Astrocyte of the cerebellum (primary cell): ENCODE results near the gene PMM2.
"Not testable (repeated sequence)": the region's sequence is repeated elsewhere in the genome, so short reads cannot be mapped to it uniquely, and the experiment has no call there.

Experiments used
- DNase-seq: peaks from one replicate; pipeline ENCODE4 v3.0.0-alpha.2; 2011; ENCODE audit warnings: low read depth
- H3K4me3 ChIP-seq: 2 replicates; pipeline ENCODE4 v1.5.1; 2011; ENCODE audit warnings: mild to moderate bottlenecking, low read depth, low read length, moderate library complexity
- in situ Hi-C: cut with HindIII; loops from 2 replicates; pipeline ENCODE4 v1.10.0; 2017; ENCODE audit warnings: low sequenced_read_pairs
- TF ChIP-seq, protein P1 (sequence below): IDR thresholded peaks from 2 replicates; pipeline ENCODE4 v1.5.1; 2012; ENCODE audit warnings: low read length, low read depth, moderate library complexity, mild to moderate bottlenecking; ENCODE audit errors: missing control alignments

Gene PMM2

DNA sequence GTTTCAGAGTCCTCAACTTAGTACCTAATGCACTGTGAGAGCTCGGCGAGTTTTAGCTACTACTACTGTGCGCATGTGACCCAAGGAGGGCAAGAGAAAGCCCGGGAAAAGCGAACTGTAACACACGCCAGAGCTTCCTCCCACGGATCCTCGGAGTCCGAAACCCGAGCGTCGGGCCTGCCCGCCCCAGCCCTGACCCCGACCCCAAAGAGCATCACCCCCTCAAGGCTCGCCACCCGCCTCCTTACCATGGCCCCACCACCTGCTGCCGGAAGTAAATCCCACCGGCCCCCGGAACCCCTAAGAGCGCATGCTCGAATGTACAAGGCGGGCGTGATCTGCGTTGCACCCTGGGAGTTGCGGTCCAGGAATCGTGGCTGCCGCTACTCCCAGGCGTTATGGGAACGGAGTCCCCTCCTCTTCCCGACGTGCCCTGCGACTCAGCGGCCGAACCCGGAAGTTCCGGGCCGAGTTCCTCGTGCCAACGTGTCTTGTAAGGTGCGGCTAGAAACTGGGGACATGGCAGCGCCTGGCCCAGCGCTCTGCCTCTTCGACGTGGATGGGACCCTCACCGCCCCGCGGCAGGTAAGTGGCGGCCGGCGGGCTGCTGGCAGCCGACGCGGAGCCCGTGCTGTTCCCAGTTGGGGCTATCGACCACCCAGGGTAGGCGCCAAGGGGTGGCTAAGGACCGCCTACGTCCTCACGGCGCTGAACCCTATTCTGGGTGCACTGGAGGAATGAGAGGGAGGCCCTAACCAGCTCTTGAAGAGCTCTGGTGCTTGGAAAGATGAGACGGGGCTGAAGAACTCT is at the start of gene PMM2, which contains the start of gene TMEM186:
Gene PMM2, plus strand, starts transcription at position 476 of the 810 bp plus-strand sequence. Its CDS starts 44 bp downstream, at position 520.
Gene TMEM186, minus strand, starts transcription at position 276 of the 810 bp plus-strand sequence. Its CDS starts 25 bp downstream, at position 251.
- TF ChIP-seq, protein P1, sequence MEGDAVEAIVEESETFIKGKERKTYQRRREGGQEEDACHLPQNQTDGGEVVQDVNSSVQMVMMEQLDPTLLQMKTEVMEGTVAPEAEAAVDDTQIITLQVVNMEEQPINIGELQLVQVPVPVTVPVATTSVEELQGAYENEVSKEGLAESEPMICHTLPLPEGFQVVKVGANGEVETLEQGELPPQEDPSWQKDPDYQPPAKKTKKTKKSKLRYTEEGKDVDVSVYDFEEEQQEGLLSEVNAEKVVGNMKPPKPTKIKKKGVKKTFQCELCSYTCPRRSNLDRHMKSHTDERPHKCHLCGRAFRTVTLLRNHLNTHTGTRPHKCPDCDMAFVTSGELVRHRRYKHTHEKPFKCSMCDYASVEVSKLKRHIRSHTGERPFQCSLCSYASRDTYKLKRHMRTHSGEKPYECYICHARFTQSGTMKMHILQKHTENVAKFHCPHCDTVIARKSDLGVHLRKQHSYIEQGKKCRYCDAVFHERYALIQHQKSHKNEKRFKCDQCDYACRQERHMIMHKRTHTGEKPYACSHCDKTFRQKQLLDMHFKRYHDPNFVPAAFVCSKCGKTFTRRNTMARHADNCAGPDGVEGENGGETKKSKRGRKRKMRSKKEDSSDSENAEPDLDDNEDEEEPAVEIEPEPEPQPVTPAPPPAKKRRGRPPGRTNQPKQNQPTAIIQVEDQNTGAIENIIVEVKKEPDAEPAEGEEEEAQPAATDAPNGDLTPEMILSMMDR, result no peak
- in situ Hi-C loops, result no loop called here
- H3K4me3 ChIP-seq, result peak within 1 kb of the TSS; percentile 99
- peak; percentile 90 for DNase-seq

DNA sequence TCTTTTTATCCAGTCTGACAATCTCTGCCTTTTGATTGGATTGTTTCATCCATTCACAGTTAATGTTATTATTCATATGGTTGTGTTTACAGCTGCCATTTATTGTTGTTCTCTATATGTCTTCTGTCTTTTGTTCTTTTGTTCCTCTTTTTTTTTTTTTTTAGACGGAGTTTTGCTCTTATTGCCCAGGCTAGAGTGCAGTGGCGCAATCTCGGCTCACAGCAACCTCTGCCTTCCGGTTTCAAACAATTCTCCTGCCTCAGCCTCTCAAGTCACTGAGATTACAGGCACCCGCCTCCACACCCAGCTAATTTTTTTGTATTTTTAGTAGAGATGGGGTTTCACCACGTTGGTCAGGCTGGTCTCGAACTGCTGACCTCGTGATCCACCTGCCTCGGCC is 48.7 kb upstream of the PMM2 start:
- DNase-seq, in situ Hi-C loops, H3K4me3 ChIP-seq: not testable (repeated sequence)

DNA sequence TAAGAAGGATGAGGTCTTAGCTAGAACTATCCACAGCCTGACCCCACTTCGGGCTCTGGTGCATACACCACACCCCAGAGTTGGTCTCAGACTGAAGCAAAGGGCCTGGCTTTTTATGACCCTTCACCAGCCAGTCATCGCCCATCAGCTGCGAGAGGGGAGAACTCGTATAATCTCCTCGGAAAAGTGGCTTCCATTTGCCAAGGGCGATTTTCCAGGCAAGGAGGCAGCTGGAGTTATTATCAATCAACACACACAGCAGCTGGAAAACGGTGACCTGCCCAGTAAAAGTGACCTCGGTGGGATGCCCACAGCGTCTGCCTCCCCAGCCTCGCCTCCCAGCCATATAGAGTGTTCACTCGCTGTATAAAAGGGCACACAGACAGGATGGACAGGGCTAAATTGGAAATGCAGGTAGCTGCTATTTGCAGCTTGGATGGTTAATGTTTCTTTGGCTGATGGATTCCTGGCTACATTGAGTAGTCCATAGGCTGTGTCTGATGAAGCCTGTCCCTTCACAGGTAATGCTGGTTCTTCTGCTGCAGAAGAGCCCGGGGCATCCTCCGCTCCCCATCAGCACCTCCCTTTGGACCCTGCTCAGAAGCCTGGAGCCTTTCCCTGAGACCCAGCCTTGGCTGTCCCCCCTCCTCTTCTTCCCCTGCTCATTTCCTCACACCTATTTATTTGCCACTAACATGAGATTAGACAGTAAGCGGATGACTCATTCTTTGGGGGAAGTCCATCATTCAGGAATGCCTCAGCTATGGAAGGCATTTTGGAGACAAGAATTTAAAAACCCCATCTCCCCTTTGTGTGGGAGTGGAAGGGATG is 45.9 kb upstream of the PMM2 start:
- DNase-seq, result peak; percentile 37
- in situ Hi-C loops, result no loop called here

DNA sequence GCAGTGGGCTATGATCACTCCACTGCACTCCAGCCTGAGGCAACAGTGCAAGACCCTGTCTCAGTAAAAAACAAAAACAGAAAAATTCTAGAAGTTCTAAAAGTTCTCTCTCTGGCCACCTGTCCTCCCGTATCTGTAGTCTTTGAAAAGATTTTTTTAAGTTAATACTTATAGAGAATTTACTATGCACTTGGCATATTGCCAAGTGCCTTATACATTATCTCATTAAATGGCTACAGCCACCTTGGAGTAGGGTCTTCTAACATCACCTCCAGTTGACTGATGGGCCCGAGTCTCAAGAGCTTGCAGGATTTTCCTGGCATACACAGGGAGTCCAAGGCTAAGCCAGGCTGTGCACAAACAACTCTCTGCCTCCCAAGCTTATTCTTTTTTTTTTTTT is 44.9 kb upstream of the PMM2 start:
- DNase-seq, result no peak
- no peak overlapping the region for H3K4me3 ChIP-seq
- in situ Hi-C loops, result no loop called here
- TF ChIP-seq, protein P1, result no peak

More for the DNA sequence above, 45.9 kb upstream of the PMM2 start:
- no peak overlapping the region for H3K4me3 ChIP-seq
- TF ChIP-seq, protein P1, result no peak

DNA sequence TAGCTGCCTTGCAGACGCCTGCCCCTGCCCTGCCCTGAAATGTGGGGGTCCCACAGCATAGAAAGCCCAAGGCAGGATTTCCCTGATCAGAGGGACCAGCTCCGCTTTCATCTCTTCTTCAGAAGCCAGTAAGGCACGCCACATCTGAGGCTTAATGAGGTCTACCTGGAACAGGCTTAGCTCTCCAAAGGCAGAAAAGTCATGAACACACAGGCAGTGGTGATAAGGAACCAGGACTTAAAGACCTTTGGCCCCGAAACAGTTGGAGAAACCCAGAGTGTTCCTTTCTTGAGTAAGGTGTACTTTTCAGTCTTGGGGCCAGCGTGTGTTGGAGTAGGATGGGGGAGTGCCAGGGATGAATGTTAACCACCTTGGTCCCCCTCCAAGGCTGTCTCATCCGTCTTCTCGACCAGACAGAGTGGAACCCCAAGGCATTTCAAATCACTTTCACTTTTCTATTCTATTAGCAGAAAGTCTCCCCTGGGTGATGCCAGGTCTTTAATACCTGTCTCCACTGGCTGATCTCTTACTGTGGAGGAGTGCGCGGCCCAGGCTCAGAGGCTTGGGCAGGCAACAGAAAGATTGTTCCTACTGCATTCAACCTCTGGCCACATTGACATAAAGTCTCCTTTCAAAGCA is 44.1 kb upstream of the PMM2 start:
- in situ Hi-C loops, result no loop called here
- no peak for DNase-seq
- no peak overlapping the region for H3K4me3 ChIP-seq
- TF ChIP-seq, protein P1, result no peak

DNA sequence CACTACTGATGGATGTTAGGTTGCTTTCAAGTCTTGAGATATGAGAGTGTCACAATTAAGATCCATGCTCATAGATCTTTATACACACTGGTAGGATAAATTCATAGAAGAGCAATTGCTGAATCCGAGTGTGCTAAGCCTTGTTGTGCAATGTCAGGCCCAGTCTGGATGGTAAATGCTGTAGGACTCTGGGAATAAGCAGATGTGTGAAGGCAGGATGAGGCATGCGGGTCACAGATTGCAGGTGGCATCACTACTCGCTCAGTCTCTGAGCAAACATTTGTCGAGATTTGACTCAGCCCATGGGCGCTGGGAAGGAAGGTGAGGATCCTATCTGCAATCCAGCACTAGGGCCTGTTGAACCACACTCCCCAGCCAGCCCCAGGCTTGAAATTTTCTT is 40.9 kb upstream of the PMM2 start:
- TF ChIP-seq, protein P1, result no peak
- DNase-seq, result no peak
- in situ Hi-C loops, result no loop called here

More for the DNA sequence above, 40.9 kb upstream of the PMM2 start:
- H3K4me3 ChIP-seq, result no peak overlapping the region
